NAMALWA (cell line): ENCODE measurements around the gene MACROD2.

Source experiments
- DNase-seq: peaks from one replicate; pipeline ENCODE4 v3.0.0-alpha.2; 2015; ENCODE audit warnings: low spot score

Gene MACROD2

GRCh38 chr20:15862178-15862577 is 1866.9 kb downstream of the MACROD2 start:
- DNase-seq: no peak

- DNase-seq: no peak
Measured at GRCh38 chr20:15863735-15864134, 1868.4 kb downstream of the MACROD2 start.

DNA sequence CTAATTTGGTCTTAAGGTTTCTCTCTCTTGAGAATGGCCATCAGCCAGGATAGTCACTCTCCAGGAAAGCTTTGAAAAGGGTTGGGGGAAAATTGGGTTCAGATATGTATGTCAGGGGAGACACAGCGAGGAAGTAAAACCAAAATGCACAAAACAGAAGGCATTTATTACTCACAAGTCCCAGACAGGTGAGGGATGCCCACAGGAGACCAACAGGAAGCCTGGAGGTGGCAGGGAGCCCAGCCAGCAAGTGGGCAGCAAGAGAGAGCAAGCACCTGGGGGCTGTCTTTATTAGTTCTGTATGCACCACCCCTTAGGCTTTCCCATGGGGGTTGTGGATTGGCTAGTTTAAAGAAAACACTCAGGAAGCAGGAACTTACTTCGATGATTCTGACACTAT is 1870.2 kb downstream of the MACROD2 start:
- no peak for DNase-seq

GRCh38 chr20:15866916-15867730 is 1871.8 kb downstream of the MACROD2 start:
- DNase-seq: no peak

GRCh38 chr20:15867899-15868298 is 1872.6 kb downstream of the MACROD2 start:
- peak; percentile 6 for DNase-seq

DNA sequence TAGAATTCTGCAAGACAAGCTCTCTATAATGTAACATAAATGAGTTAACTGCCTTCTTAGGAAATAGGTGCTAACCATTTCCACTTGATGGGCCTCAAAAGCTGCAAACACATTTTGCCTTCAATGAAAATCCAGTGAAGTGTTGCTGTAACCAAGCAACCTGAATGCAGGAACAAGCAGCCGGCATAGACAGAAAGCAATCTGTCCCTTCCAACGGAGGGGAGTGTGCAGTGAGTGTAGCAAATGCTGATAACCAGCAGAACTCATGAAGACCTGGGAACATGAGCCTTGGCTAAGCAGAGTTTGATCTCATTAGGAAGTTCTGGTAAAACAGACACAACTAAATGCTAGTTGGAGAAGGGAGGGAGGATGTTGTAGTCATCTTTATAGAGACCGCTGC is 1880.1 kb downstream of the MACROD2 start:
- DNase-seq: no peak

GRCh38 chr20:15882553-15882952 is 1887.2 kb downstream of the MACROD2 start:
- no peak for DNase-seq

DNA sequence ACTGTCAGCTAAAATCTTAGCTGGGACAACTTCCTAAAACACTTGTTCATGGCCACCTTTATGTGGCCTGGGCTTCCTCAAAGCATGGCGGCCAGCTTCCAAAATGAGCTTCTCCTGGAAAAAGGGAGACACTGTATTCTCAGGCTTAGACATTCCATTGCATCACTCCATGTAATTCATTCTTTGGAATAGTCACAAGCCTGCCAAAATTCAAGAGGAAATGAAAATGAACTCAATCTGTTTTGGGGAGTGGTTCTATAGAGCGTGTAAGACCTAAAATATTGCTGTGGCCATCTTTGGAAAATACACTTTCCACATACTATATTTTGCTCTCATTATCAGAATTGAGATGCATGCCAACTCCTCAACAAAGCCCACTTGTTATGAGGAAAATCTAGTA is 1890.9 kb downstream of the MACROD2 start:
- no peak for DNase-seq

GRCh38 chr20:15887387-15887786 is 1892.1 kb downstream of the MACROD2 start:
- no peak for DNase-seq

DNA sequence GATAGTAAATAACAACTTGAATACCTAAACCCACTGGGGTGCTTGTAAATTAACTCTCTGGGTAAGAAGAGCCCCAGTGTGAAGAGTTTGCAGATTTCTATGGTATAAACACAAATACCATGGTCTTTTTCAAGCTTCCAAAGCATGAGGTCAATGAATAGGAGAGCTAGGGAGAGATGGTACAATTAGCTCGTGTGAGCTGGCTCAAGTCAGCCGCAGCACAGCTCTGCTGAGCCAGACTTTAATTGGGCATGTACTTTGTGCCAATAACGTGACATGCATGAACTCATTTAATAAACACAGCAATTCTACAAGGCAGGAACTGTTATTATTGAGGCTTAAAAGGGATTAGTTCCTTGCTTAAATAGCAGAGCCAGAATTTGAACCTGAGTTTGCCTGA is 1893.7 kb downstream of the MACROD2 start:
- DNase-seq: no peak

GRCh38 chr20:15889514-15890256 is 1894.4 kb downstream of the MACROD2 start:
- no peak for DNase-seq

GRCh38 chr20:15890407-15890982 is 1895.2 kb downstream of the MACROD2 start:
- no peak for DNase-seq

GRCh38 chr20:15895126-15895525 is 1899.8 kb downstream of the MACROD2 start:
- no peak for DNase-seq

GRCh38 chr20:15895560-15896084 is 1900.3 kb downstream of the MACROD2 start:
- no peak for DNase-seq

DNA sequence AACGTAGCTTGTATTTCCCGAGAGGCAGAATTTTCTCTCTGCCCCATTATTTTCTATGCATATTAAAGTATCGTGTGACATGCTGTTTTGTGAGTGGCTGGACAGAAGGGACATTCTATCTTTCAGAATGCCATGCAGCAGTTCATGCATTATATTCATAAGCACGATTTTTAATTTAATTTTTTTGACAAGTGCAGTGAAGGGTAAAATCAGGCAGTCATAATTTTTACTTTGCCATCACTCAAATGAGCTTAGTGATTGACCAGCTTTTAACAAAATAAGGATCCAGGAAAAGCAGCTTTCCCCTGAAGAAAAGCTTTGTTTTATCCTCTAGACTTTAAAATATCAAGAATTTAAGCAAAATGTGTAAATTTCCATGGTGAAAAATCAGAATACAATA is 1904.7 kb downstream of the MACROD2 start:
- DNase-seq: no peak

- no peak for DNase-seq
Measured at GRCh38 chr20:15900443-15900842, 1905.1 kb downstream of the MACROD2 start.

- DNase-seq: peak; percentile 51
Measured at GRCh38 chr20:15902493-15902892, 1907.2 kb downstream of the MACROD2 start.

- DNase-seq: no peak
Measured at GRCh38 chr20:15905661-15906060, 1910.3 kb downstream of the MACROD2 start.

DNA sequence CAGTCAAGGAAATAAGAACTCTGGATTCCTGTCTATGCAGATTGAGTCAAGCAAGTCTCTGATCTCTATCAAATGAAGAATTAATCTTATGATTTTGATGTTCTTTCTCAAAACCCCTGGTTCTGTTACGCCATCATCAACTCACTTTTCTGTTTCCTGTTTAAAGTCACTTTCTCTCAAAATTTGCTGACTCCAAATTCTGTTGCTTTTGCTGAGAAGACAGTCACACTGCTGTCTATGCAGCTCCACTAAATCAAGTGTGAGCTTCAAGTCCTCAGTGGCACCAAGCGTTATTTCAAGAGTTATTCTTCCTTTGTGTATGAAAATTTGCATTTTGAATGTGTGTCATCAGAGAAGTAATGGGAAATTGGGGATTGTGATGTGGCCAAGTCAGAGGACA is 1914.7 kb downstream of the MACROD2 start:
- no peak for DNase-seq

DNA sequence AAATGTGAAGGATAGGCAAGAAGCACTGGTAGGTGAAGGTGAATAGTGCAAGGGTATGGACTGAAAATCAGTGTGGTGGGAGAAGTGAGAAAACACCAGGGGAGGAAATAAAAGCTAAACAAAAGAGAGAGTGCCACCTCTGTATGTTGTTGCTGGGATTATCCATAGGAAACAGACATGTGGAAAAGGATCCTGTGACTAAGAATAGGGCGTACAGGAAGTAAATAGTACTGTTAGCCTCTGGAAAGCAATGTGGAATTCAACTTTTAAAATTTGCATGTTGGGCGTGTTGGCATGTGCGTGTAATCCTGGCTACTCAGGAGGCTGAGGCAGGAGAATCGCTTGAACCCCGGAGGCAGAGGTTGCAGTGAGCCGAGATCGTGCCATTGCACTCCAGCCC is 1916.3 kb downstream of the MACROD2 start:
- DNase-seq: no peak

GRCh38 chr20:15913391-15914025 is 1918.2 kb downstream of the MACROD2 start:
- DNase-seq: no peak

- no peak for DNase-seq
Measured at GRCh38 chr20:15916623-15917022, 1921.3 kb downstream of the MACROD2 start.
